GM11168 (cell line): ENCODE data around the gene FGF12.

Experiments
- in situ Hi-C: fragments of 300-500 bp; cut with MboI; formaldehyde crosslinking; loops from one replicate; pipeline ENCODE4 v1.12.0; 2022; ENCODE audit warnings: low sequenced_read_pairs; ENCODE audit not compliant: unreplicated experiment

The FGF12 gene

GRCh38 chr3:192237992-192238608 lies 489.2 kb downstream of the FGF12 start:
- in situ Hi-C loops, result loop anchor here (25.0 kb wide), 1 partner anchor 626 kb away; no protein-coding TSS in a partner anchor

GRCh38 chr3:192229866-192230265 lies 497.5 kb downstream of the FGF12 start:
- in situ Hi-C loops, result loop anchor here (25.0 kb wide), 1 partner anchor 618 kb away; no protein-coding TSS in a partner anchor

- in situ Hi-C loops, result loop anchor here (25.0 kb wide), 1 partner anchor 612 kb away; no protein-coding TSS in a partner anchor
Measured at GRCh38 chr3:192224634-192225155, 502.6 kb downstream of the FGF12 start.

GRCh38 chr3:192223815-192224214 lies 503.5 kb downstream of the FGF12 start:
- in situ Hi-C loops, result no loop called here

- in situ Hi-C loops, result no loop called here
Measured at GRCh38 chr3:192220915-192221314, 506.4 kb downstream of the FGF12 start.

GRCh38 chr3:192219926-192220325 lies 507.4 kb downstream of the FGF12 start:
- in situ Hi-C loops, result no loop called here

- in situ Hi-C loops, result no loop called here
Measured at GRCh38 chr3:192216067-192216466, 511.3 kb downstream of the FGF12 start.

GRCh38 chr3:192212979-192213378 lies 514.4 kb downstream of the FGF12 start:
- in situ Hi-C loops, result no loop called here

GRCh38 chr3:192212335-192212734 lies 515.0 kb downstream of the FGF12 start:
- in situ Hi-C loops, result no loop called here

GRCh38 chr3:192207651-192208050 lies 519.7 kb downstream of the FGF12 start:
- in situ Hi-C loops, result no loop called here

GRCh38 chr3:192207239-192207638 lies 520.1 kb downstream of the FGF12 start:
- in situ Hi-C loops, result no loop called here

GRCh38 chr3:192194085-192194484 lies 533.3 kb downstream of the FGF12 start:
- in situ Hi-C loops, result no loop called here

- in situ Hi-C loops, result no loop called here
Measured at GRCh38 chr3:192188218-192188835, 539.0 kb downstream of the FGF12 start.

- in situ Hi-C loops, result no loop called here
Measured at GRCh38 chr3:192187485-192188051, 539.8 kb downstream of the FGF12 start.

GRCh38 chr3:192186498-192186897 lies 540.8 kb downstream of the FGF12 start:
- in situ Hi-C loops, result no loop called here

- in situ Hi-C loops, result no loop called here
Measured at GRCh38 chr3:192186045-192186444, 541.3 kb downstream of the FGF12 start.

- in situ Hi-C loops, result no loop called here
Measured at GRCh38 chr3:192183109-192183508, 544.2 kb downstream of the FGF12 start.

GRCh38 chr3:192181151-192181550 lies 546.2 kb downstream of the FGF12 start:
- in situ Hi-C loops, result no loop called here

GRCh38 chr3:192177383-192177782 lies 550.0 kb downstream of the FGF12 start:
- in situ Hi-C loops, result no loop called here

- in situ Hi-C loops, result no loop called here
Measured at GRCh38 chr3:192174283-192174682, 553.1 kb downstream of the FGF12 start.

- in situ Hi-C loops, result no loop called here
Measured at GRCh38 chr3:192171213-192171612, 556.1 kb downstream of the FGF12 start.
